Muscle of back (tissue), 11 donors: Measurements from ENCODE around the gene DNAL4. TPM values are rescaled to one million over a fixed set of nuclear protein-coding genes. Genes with fewer than 3 reads are reported as not detected.
A peak's percentile ranks its signal among the peaks of the same experiment; 100 is the strongest.

ENCODE experiments used
- DNase-seq, 3 donors: peaks; one replicate each; pipeline versions ENCODE4 v3.0.0 to v3.0.0-alpha.2; 2013
- polyA plus RNA-seq, 10 donors: library from polyadenylated mRNA; unstranded; fragments of 120-200 nt; gene quantifications; one replicate each; pipeline ENCODE4 v1.2.1, GENCODE V29; 2013; ENCODE audit not compliant: insufficient read length in 10 of 10

The DNAL4 gene
- polyA plus RNA-seq, 10 donors, result 8.6 to 18.1 (median 11.9) TPM

- DNase-seq, result no peak
Observed at GRCh38 chr22:38788846-38789245, 5.1 kb downstream of the DNAL4 start.

GRCh38 chr22:38788021-38788816 is 5.7 kb downstream of the DNAL4 start:
- DNase-seq, result peak; percentile 70 to 86 (median 85)

GRCh38 chr22:38786631-38787030 is 7.3 kb downstream of the DNAL4 start:
- no peak for DNase-seq

- DNase-seq, result no peak
Observed at GRCh38 chr22:38784856-38785255, 9.1 kb downstream of the DNAL4 start.

- DNase-seq, result no peak
Observed at GRCh38 chr22:38784035-38784434, 9.9 kb downstream of the DNAL4 start.

GRCh38 chr22:38783095-38783615 is 10.8 kb downstream of the DNAL4 start:
- no peak for DNase-seq

GRCh38 chr22:38782402-38783094 is 11.4 kb downstream of the DNAL4 start:
- DNase-seq, result no peak

GRCh38 chr22:38781033-38781432 is 12.9 kb downstream of the DNAL4 start:
- no peak for DNase-seq

GRCh38 chr22:38777087-38777671 is 16.8 kb downstream of the DNAL4 start:
- no peak for DNase-seq

GRCh38 chr22:38776086-38776485 is 17.9 kb downstream of the DNAL4 start:
- no peak for DNase-seq

- no peak for DNase-seq
Observed at GRCh38 chr22:38775656-38776055, 18.3 kb downstream of the DNAL4 start.

GRCh38 chr22:38774496-38775166 is 19.3 kb downstream of the DNAL4 start:
- DNase-seq, result no peak

- DNase-seq, result no peak
Observed at GRCh38 chr22:38773363-38773946, 20.5 kb downstream of the DNAL4 start.

- DNase-seq, result no peak
Observed at GRCh38 chr22:38772623-38772873, 21.4 kb downstream of the DNAL4 start.

GRCh38 chr22:38770257-38770949 is 23.5 kb downstream of the DNAL4 start:
- DNase-seq, result no peak

GRCh38 chr22:38768036-38768435 is 25.9 kb downstream of the DNAL4 start:
- DNase-seq, result no peak

GRCh38 chr22:38767313-38767712 is 26.6 kb downstream of the DNAL4 start:
- no peak for DNase-seq

- peak in 2 of 3 donors; percentile 47 to 55 for DNase-seq
Observed at GRCh38 chr22:38766076-38766777, 27.7 kb downstream of the DNAL4 start.

- DNase-seq, result no peak
Observed at GRCh38 chr22:38762551-38762983, 31.4 kb downstream of the DNAL4 start.
